Kidney capillary endothelial cell (primary cell): ENCODE data around the gene RNF20.

Experiments used
- DNase-seq: peaks from one replicate; pipeline ENCODE4 v3.0.0-alpha.2; 2018; ENCODE audit warnings: low spot score

Gene RNF20

DNA sequence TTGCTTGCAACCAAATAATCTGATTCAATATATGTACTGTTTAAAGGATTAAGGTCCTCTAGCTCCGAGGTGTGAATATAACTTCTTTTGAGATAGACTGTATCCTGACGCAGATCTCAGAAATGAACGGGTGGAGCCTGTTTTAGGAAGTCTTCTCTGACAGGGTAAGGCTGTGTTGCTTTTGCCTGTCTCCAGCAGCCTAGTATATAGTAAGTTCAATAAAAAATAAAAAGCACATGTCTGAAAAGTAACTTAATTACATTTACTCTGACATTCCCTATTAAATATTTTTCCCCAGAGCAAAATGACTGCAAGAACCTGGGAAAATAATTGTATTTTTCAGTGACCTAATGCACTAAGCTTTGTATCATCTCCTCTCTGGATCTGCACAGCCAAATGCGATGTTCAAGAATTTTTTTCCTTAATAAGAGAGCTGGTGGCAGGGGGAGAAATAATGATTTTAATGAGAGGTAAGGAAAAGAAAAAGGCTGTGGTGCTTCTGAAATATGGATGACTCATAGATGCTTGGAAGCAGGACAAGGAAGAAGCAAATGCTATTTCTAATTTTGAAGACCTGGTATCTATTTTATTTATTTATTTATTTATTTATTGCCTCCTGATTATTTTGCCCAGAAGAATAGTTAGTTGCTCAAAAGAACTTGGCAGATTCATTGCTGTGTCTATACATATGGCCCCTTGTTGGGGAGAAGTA, 53.8 kb downstream of the RNF20 start:
- no peak for DNase-seq

DNA sequence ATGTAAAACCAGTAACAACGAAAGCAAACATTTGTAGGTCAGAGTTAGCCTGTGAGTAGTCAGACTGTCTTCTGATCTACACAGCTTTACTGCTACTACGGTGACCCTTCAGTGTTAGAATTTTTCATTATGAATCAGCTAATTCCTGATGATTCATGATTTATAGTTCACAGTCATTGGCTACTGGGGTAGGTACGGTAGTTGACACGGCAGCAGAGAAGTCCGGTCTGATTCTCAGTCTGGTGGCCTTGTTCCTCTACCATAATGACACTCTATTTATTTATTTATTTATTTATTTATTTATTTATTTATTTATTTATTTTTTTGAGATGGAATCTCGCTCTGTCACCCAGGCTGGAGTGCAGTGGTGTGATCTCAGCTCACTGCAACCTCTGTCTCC, 56.4 kb downstream of the RNF20 start:
- peak; percentile 9 for DNase-seq

DNA sequence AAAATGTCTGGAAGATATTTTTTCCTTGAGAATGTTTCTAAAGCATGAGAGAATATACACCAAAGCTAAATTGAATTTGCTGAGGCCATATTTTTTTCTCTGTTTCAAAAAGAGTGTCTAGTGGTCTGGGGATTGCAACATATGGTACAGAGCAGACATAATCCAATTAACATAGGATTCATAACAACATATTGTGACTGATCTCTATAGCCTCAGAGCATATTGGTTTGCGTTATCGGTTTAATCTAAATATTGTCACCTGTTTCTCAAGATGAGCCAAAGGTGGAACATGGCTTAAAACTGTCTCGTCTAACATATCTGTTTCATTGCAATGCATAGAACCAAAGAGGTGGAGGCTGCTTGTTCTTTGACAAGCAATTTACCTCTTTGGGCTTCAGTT, 57.2 kb downstream of the RNF20 start:
- no peak for DNase-seq

DNA sequence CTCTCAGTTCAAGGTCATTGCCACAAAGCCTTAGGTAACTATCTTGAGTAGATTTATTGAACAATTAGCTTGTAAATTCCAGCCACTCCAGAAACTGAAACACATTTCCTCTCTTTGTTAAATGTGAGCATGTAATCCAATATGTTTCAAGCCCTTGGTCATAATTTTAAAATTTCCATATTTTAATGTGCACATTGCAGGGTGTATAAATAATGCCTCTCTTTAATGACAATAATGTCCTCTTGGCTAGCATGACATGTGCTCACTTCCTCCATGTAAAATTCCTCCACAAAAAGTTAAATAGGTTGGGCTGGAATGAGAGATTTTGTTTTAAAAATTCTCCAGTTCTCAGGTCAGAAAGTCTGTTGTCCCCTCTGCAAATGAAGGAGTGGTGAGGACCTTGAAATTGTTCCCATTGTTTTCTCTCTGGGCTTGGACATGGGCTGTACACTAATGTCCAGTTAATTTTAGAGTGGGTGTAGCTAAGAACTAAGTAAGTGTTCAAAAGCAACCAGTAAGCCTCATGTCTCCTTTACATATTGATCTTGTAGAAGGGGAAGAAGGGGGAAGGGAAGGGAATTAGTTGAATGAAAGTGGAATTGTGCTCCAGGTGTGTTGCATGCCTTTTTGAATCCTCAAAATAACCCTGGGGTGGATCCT, 58.3 kb downstream of the RNF20 start:
- DNase-seq, result no peak

DNA sequence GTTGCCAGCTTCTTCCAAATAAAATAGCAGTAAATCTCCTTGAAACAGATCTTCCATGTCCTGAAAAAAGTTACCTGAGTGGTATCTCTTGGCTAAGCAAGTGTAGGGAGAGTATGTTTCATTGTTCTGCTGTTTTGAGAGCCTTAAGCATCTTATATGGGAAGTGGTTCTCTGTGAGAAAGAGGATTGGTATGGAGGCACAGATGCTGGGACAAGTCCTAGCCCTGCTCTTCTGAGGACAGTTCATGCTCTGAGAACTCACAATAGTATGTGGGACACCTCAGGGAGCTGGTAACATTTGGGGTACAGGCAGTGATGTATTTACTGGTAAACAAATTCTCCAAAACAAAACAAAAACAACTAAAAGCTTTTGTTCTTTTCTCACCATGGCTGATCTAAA, 59.1 kb downstream of the RNF20 start:
- DNase-seq, result no peak

DNA sequence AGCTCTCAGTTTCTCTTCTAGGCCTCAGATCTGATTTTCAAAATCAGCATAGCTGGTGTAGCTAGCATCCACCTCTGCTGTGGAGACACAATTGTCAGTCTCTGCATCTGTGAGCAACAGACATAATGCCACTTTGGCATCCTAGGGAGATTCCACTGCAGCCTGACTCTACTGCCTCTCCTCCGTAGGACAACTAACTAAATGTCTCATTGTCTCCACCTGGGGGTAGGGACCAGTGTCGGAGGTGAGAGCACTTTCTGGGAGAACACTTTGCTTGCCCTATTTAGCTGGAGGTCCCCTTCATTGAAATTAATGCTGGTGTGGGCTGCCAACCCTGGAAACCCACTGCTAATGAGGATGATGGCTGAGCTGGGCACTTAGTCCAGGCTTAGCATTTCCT, 59.7 kb downstream of the RNF20 start:
- DNase-seq, result no peak

DNA sequence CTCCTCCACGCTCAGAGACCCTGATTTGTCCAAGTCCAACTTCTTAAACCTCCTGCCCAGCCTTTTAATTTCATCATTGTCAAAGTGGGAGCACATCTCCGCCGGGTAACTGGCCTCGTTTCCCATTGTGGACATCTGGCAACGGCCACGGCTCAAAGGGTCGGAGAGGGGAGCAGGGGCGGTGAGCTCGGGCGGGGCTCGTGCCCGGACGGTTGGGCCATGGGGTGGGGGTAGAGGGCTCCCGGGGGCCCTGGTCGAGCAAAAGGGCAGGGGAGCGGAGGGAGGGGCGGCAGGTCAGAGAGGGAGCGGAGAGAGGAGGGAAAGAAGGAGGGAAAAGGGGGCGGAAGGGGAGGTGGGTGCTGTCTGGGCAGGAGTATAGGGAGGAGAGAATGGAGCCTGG, 61.1 kb downstream of the RNF20 start, which contains the start of gene PPP3R2:
PPP3R2 (minus strand) TSS at position 174 of the 400 bp plus-strand sequence; CDS start at position 126, 48 bp downstream.
- DNase-seq, result no peak

DNA sequence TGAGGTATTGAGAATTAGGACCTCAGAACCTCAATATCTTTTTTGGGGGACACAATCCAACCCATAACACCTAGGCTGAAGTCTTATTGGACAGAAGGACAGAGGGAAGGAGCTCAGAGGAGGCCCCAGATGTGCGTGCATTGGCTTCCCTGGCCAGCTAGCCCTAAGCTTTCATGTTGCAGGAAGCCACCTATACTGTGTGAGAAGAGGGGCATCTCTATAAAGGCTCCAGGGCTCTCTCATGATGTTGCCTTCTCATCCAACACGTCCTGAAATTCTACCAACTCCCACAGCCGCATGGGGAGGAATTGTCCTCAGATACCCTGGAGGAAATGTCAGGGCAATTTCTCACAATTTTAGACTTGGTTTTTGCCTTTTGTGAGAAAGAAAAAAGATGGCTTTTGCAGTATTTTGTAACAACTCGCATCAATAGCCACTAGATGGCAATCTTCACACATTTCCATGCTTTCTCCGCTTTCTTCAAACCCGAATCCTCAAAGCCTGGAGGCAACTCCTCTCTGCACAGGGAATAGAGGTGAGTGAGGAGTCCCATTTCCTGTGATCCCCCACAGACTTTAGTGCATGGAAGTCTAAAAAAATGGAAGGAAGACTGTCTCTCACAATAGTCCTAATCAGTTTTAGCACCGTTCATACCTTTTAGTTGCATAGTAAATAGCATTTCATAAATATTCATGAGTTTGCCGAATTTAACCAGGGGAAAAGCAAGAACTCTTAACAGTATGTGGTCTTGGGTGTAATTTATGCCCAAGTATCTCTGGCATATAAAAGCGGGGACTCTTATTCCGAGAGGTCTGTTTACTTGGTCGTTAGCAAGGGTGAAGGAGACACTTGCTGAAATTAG, 68.5 kb downstream of the RNF20 start:
- DNase-seq, result peak; percentile 48

DNA sequence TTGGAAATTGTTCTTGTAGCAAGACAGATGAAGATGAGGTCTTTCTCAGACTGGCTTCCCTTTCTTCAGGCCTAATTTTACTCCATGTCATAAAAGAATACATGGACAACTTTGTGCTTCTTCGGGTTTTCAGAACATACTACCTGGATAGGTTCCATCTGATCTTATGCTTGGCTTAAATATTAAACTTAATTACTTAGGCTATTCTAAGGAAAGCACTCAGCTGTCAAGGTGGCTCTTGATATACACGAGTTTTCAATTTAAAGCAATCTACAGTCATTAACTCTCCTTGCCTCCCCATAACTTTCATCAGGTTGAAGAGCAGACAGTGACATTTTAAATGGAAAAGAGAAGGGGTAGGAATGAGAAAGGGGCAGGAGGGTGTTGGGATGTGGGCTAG, 70.6 kb downstream of the RNF20 start:
- no peak for DNase-seq

DNA sequence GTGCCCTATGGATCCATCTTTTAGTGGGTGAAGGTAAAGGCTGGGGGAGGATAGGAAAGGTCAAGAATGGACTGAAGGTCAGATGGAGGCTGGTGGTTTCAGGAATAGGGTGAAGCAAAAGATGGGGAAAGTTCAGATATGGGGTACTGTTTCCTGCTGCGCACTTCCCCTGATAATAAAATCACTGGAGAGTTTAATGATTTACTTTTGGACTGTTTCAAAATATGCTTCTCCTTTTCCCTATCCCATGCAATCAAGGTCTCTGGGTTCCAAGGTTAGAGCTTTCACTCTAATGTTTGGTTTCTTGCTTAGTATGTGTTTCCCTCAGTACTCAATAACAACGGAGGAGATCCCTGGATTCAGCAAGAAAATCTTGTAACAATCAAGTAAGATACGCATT, 71.9 kb downstream of the RNF20 start:
- DNase-seq, result no peak
